Thoracic aorta (tissue), 2 donors: ENCODE measurements around the gene EHD2. TPM values are rescaled to one million over a fixed set of nuclear protein-coding genes. Genes with fewer than 3 reads are reported as not detected.
"Not testable (repeated sequence)": the region's sequence is repeated elsewhere in the genome, so short reads cannot be mapped to it uniquely, and the experiment has no call there.

Experiments
- ATAC-seq: fragments of 150-250 bp; one replicate; pipeline ENCODE4 v1.8.0; 2017; ENCODE audit warnings: low read depth; ENCODE audit not compliant: insufficient number of reproducible peaks, low FRiP score
- DNase-seq: peaks from one replicate; pipeline ENCODE4 v3.0.0-alpha.2; 2020; ENCODE audit warnings: low spot score
- H3K27ac ChIP-seq, 2 donors: fragments of 200-600 bp; sonication (generic); 1 replicate in 1 of 2; 2 replicates in 1 of 2; pipeline ENCODE4 v1.5.1; 2016; ENCODE audit warnings: mild to moderate bottlenecking in 2 of 2, moderate library complexity in 2 of 2
- H3K27me3 ChIP-seq: fragments of 200-600 bp; sonication (generic); replicated peaks from 2 replicates; pipeline ENCODE4 v1.6.0; 2016; ENCODE audit warnings: mild to moderate bottlenecking; ENCODE audit not compliant: insufficient read depth
- H3K36me3 ChIP-seq: fragments of 200-600 bp; sonication (generic); one replicate; pipeline ENCODE4 v1.5.1; 2016
- H3K4me1 ChIP-seq, 2 donors: fragments of 200-600 bp; sonication (generic); 1 replicate in 1 of 2; 2 replicates in 1 of 2; pipeline versions ENCODE4 v1.5.1 to v1.6.0; 2016; ENCODE audit warnings: low read depth in 2 of 2, mild to moderate bottlenecking in 1 of 2; ENCODE audit not compliant: control insufficient read depth in 1 of 2
- H3K4me3 ChIP-seq: fragments of 200-600 bp; sonication (generic); 2 replicates; pipeline ENCODE4 v1.5.1; 2016; ENCODE audit warnings: mild to moderate bottlenecking
- H3K9me3 ChIP-seq: fragments of 200-600 bp; sonication (generic); 2 replicates; pipeline ENCODE4 v1.5.1; 2016
- CTCF ChIP-seq: fragments of 200-600 bp; sonication (generic); IDR thresholded peaks from one replicate; pipeline ENCODE4 v1.5.1; 2019; ENCODE audit warnings: antibody characterized with exemption
- total RNA-seq, 2 donors: library from RNA; depleted of rRNA; stranded (reverse); fragments of >200 nt; gene quantifications; one replicate each; pipeline versions ENCODE4 v1.1.0 to v1.2.3, GENCODE V29; 2016

Gene EHD2
- total RNA-seq, 2 donors from 2014 or later = 141 to 195 TPM

- Histone ChIP-seq H3K4me3 (no peak overlapping the region), H3K27ac (no peak overlapping the region), H3K4me1 (peaks cover 13 to 26% of the 10 kb centered on the region in 2 donors)
Measured at GRCh38 chr19:47776568-47776967, 63.3 kb downstream of the EHD2 start.

GRCh38 chr19:47777245-47778048, 64.2 kb downstream of the EHD2 start:
- not testable (repeated sequence) for ATAC-seq

More at GRCh38 chr19:47776568-47776967, 63.3 kb downstream of the EHD2 start:
- Histone ChIP-seq H3K9me3 (no peaks in the 10 kb centered on the region), H3K36me3 (no peaks in the 10 kb centered on the region), H3K27me3 (no peaks in the 10 kb centered on the region)
- ATAC-seq (no peak), DNase-seq (no peak)
- TF ChIP-seq CTCF = no peak

GRCh38 chr19:47778049-47778953, 65.1 kb downstream of the EHD2 start, which contains the start of gene SELENOW:
Gene SELENOW, plus strand, starts transcription at chr19:47778703. Its CDS starts 83 bp downstream, at chr19:47778786.
- H3K27ac ChIP-seq = peak within 1 kb of the TSS; percentile 98
- peak within 1 kb of the TSS; percentile 89 for H3K4me3 ChIP-seq
- DNase-seq (no peak), ATAC-seq (peak; percentile 78)
- H3K27me3 ChIP-seq = no peaks in the 10 kb centered on the region
- no peak for TF ChIP-seq CTCF
- H3K9me3 ChIP-seq = no peaks in the 10 kb centered on the region
- peaks cover 22 to 41% of the 10 kb centered on the region in 2 donors for H3K4me1 ChIP-seq
- peaks cover 13% of the 10 kb centered on the region for H3K36me3 ChIP-seq

More at GRCh38 chr19:47777245-47778048, 64.2 kb downstream of the EHD2 start:
- not testable (repeated sequence) for H3K27me3 ChIP-seq, DNase-seq, H3K36me3 ChIP-seq, H3K9me3 ChIP-seq
- peaks cover 21 to 35% of the 10 kb centered on the region in 2 donors for H3K4me1 ChIP-seq
- H3K4me3 ChIP-seq = peak overlapping the region; percentile 89
- H3K27ac ChIP-seq = peak overlapping the region; percentile 98

GRCh38 chr19:47778954-47779351, 65.7 kb downstream of the EHD2 start:
- H3K27me3 ChIP-seq = no peaks in the 10 kb centered on the region
- H3K9me3 ChIP-seq = no peaks in the 10 kb centered on the region
- peak overlapping the region; percentile 89 for H3K4me3 ChIP-seq
- H3K27ac ChIP-seq = peak overlapping the region; percentile 98
- H3K36me3 ChIP-seq = peaks cover 19% of the 10 kb centered on the region
- peak; percentile 12 for ATAC-seq
- TF ChIP-seq CTCF = no peak
- DNase-seq = no peak
- H3K4me1 ChIP-seq = peaks cover 22 to 41% of the 10 kb centered on the region in 2 donors

GRCh38 chr19:47779524-47780214, 66.4 kb downstream of the EHD2 start:
- H3K4me1 ChIP-seq = peaks cover 22 to 41% of the 10 kb centered on the region in 2 donors
- peak overlapping the region; percentile 89 for H3K4me3 ChIP-seq
- no peak for ATAC-seq
- peak overlapping the region; percentile 98 for H3K27ac ChIP-seq
- no peaks in the 10 kb centered on the region for H3K27me3 ChIP-seq
- no peaks in the 10 kb centered on the region for H3K9me3 ChIP-seq
- TF ChIP-seq CTCF = no peak
- DNase-seq = peak; percentile 52
- peaks cover 26% of the 10 kb centered on the region for H3K36me3 ChIP-seq
